NT2/D1 (cell line): ENCODE data around the gene ASB3.

Source experiments
- SUZ12 ChIP-seq: IDR thresholded peaks from 2 replicates; pipeline ENCODE4 v1.6.1; 2011; ENCODE audit not compliant: insufficient read length, insufficient read depth; ENCODE audit errors: extremely low read depth
- YY1 ChIP-seq: IDR thresholded peaks from 2 replicates; pipeline ENCODE4 v1.6.1; 2011; ENCODE audit not compliant: insufficient read length, insufficient read depth
- ZNF274 ChIP-seq: IDR thresholded peaks from 2 replicates; pipeline ENCODE4 v1.6.1; 2011; ENCODE audit warnings: mild to moderate bottlenecking, low read depth, low read length

DNA sequence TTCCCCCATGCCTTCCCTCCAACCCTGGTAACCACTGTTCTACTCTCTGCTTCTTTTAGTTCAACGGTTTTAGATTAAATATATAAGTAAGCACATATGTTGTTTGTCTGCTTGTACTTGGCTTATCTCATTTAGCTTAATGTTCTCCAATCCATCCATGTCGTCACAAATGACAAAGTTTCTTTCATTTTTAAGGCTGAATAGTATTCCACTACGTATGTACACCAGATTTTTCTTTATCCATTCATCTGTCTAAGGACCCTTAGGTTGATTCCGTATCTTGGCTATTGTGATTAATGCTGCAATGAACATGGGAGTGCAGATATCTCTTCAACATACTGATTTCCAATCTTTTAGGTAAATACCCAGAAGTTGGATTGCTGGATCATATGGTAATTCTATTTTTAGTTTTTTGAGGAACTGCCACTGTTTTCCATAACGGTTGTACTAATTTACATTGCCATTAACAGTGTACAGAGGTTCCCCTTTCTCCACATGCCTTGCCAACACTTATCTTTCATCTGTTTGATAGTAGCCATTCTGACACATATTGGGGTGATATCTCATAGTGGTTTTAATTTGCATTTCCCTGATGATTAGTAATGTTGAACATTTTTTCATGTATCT lies 8.1 kb downstream of the ASB3 start:
- no peak for TF ChIP-seq ZNF274
- no peak for TF ChIP-seq SUZ12
- TF ChIP-seq YY1 = no peak
